OCI-LY7 (cell line): ENCODE results near the gene SNAP91. TPM values are rescaled to one million over a fixed set of nuclear protein-coding genes. Genes with fewer than 3 reads are reported as not detected.

Experiments used
- BruUV-seq: library from RNA; stranded (reverse); fragments of 400-500 nt; replicated peaks from 2 replicates; lab custom pipeline; 2021; lab: Mats Ljungman, UMichigan
- CTCF ChIA-PET: fragments of 300-600 bp; sonication (Branson Sonifier 250); formaldehyde crosslinking; loops from one replicate; lab custom pipeline; 2022; ENCODE audit warnings: antibody characterized with exemption; ENCODE audit not compliant: unreplicated experiment; lab: Charles Lee
- POLR2A ChIA-PET: fragments of 300-600 bp; sonication (Branson Sonifier 250); formaldehyde crosslinking; loops from one replicate; lab custom pipeline; 2022; ENCODE audit warnings: antibody characterized with exemption; lab: Charles Lee
- DNase-seq: peaks from one replicate; pipeline ENCODE4 v3.0.0-alpha.2; 2015; ENCODE audit warnings: low spot score
- H2AFZ ChIP-seq: fragments of 200-600 bp; sonication (generic), shearing (Covaris generic); 2 replicates; pipeline ENCODE4 v1.6.1; 2014; ENCODE audit warnings: mild to moderate bottlenecking, antibody characterized with exemption, low read length, moderate library complexity
- H3K27ac ChIP-seq: fragments of 200-600 bp; sonication (generic); 2 replicates; pipeline ENCODE4 v1.5.1; 2014; ENCODE audit warnings: mixed run types, low read depth, mild to moderate bottlenecking, moderate library complexity, low read length, inconsistent platforms; ENCODE audit not compliant: poor library complexity, severe bottlenecking
- H3K36me3 ChIP-seq: fragments of 200-600 bp; sonication (generic); 2 replicates; pipeline ENCODE4 v1.6.1; 2014; ENCODE audit warnings: mild to moderate bottlenecking, antibody characterized with exemption, low read length, moderate library complexity, mixed read lengths; ENCODE audit not compliant: insufficient read depth
- H3K4me1 ChIP-seq: fragments of 200-600 bp; sonication (generic); 2 replicates; pipeline ENCODE4 v1.5.1; 2014; ENCODE audit warnings: mild to moderate bottlenecking, low read length; ENCODE audit not compliant: insufficient read depth, poor library complexity, severe bottlenecking
- H3K4me2 ChIP-seq: fragments of 200-600 bp; sonication (generic); 2 replicates; pipeline ENCODE4 v1.6.1; 2014; ENCODE audit warnings: mild to moderate bottlenecking, low read length
- H3K4me3 ChIP-seq: fragments of 200-600 bp; sonication (generic); 2 replicates; pipeline ENCODE4 v1.5.1; 2014; ENCODE audit warnings: mild to moderate bottlenecking, low read depth, low read length; ENCODE audit not compliant: poor library complexity, severe bottlenecking
- H3K79me2 ChIP-seq: fragments of 200-600 bp; sonication (generic); 2 replicates; pipeline ENCODE4 v1.6.1; 2016; ENCODE audit warnings: low read depth, mild to moderate bottlenecking, low read length, moderate library complexity, mixed read lengths; ENCODE audit not compliant: insufficient read depth
- H3K9me2 ChIP-seq: fragments of 200-600 bp; sonication (generic); 2 replicates; pipeline ENCODE4 v1.6.1; 2016; ENCODE audit warnings: mild to moderate bottlenecking, low read length, mixed read lengths; ENCODE audit not compliant: insufficient read depth
- H3K9me3 ChIP-seq: fragments of 200-600 bp; sonication (generic); 2 replicates; pipeline ENCODE4 v1.6.1; 2014; ENCODE audit warnings: mild to moderate bottlenecking, mixed run types, low read length, mixed read lengths
- H4K20me1 ChIP-seq: fragments of 200-600 bp; sonication (generic); 2 replicates; pipeline ENCODE4 v1.6.1; 2014; ENCODE audit warnings: mild to moderate bottlenecking, antibody characterized with exemption, low read length, moderate library complexity, mixed read lengths; ENCODE audit not compliant: insufficient read depth
- CTCF ChIP-seq: fragments of 200-600 bp; sonication (generic); conservative IDR thresholded peaks from 2 replicates; pipeline ENCODE4 v1.5.1; 2014; ENCODE audit warnings: mild to moderate bottlenecking, antibody characterized with exemption, low read length, moderate library complexity, mixed read lengths
- EZH2phosphoT487 ChIP-seq: fragments of 200-600 bp; sonication (generic); IDR thresholded peaks from 2 replicates; pipeline ENCODE4 v1.6.1; 2018; ENCODE audit warnings: low read depth, borderline replicate concordance, mild to moderate bottlenecking, mixed run types, antibody characterized with exemption, low read length, moderate library complexity, mixed read lengths
- intact Hi-C: fragments of 100-400 bp; cut with micrococcal nuclease; formaldehyde crosslinking; loops from one replicate; pipeline ENCODE4 v1.10.0; 2022; ENCODE audit not compliant: unreplicated experiment
- total RNA-seq, 2 experiments: library from RNA; depleted of rRNA in 1 of 2; stranded (reverse); fragments of >200 nt in 1 of 2; shearing (Covaris generic) in 1 of 2; gene quantifications; 2 replicates each; pipeline ENCODE4 v1.2.3, GENCODE V29; 2014 to 2022

The SNAP91 gene
- total RNA-seq, 2 experiments from 2014 or later: not detected

GRCh38 chr6:83597511-83597910 lies 111.4 kb downstream of the SNAP91 start:
- H3K4me3 ChIP-seq: no peak overlapping the region
- H3K9me2 ChIP-seq: no peaks in the 10 kb centered on the region
- H3K27ac ChIP-seq: no peak overlapping the region
- no peak overlapping the region for H3K4me2 ChIP-seq
- H3K36me3 ChIP-seq: no peaks in the 10 kb centered on the region
- no peaks in the 10 kb centered on the region for H4K20me1 ChIP-seq
- DNase-seq: no peak
- CTCF ChIA-PET: no interaction called here
- no peaks in the 10 kb centered on the region for H3K79me2 ChIP-seq
- H3K4me1 ChIP-seq: no peaks in the 10 kb centered on the region
- intact Hi-C loops: no loop called here
- POLR2A ChIA-PET: interaction anchor here (0.8 to 1.3 kb wide), 2 partner anchors 10 to 12 kb away, joined by 3 read pairs; no protein-coding TSS in a partner anchor
- H2AFZ ChIP-seq: no peak overlapping the region
- no peaks in the 10 kb centered on the region for H3K9me3 ChIP-seq
- TF ChIP-seq CTCF (no peak), EZH2phosphoT487 (no peak)
- no TSS peak for BruUV-seq

GRCh38 chr6:83597051-83597450 lies 111.8 kb downstream of the SNAP91 start:
- no TSS peak for BruUV-seq
- H3K36me3 ChIP-seq: no peaks in the 10 kb centered on the region

More at GRCh38 chr6:83597051-83597450, 111.8 kb downstream of the SNAP91 start:
- DNase-seq: no peak
- Histone ChIP-seq H4K20me1 (no peaks in the 10 kb centered on the region), H2AFZ (no peak overlapping the region), H3K4me1 (no peaks in the 10 kb centered on the region), H3K9me3 (no peaks in the 10 kb centered on the region), H3K9me2 (no peaks in the 10 kb centered on the region), H3K4me3 (no peak overlapping the region), H3K27ac (no peak overlapping the region), H3K4me2 (no peak overlapping the region), H3K79me2 (no peaks in the 10 kb centered on the region)
- intact Hi-C loops: no loop called here
- ChIA-PET POLR2A (interaction anchor here (0.8 kb wide), 1 partner anchor 9 kb away, joined by 3 read pairs; no protein-coding TSS in a partner anchor), CTCF (no interaction called here)
- TF ChIP-seq EZH2phosphoT487 (no peak), CTCF (no peak)
